Lower leg skin (tissue), 3 donors: ENCODE measurements around the gene ABCC9.

ENCODE experiments used
- CTCF ChIP-seq, 3 donors: fragments of 450-650 bp; IDR thresholded peaks; one replicate each; pipeline ENCODE4 v1.5.1; 2016; ENCODE audit warnings: antibody characterized with exemption in 3 of 3, mild to moderate bottlenecking in 3 of 3, moderate library complexity in 2 of 3
- POLR2A ChIP-seq, 2 donors: fragments of 450-650 bp; IDR thresholded peaks; one replicate each; pipeline ENCODE4 v1.6.1; 2016 to 2017; ENCODE audit warnings: antibody characterized with exemption in 2 of 2, mild to moderate bottlenecking in 1 of 2, moderate library complexity in 1 of 2

GRCh38 chr12:21962821-21963220 lies 21.6 kb upstream of the ABCC9 start:
- TF ChIP-seq CTCF (IDR thresholded peaks at IDR 0.05): no peak
- TF ChIP-seq POLR2A (IDR thresholded peaks at IDR 0.05): no peak
